ENCODE results near the gene GGA2. TPM values are rescaled to one million over a fixed set of nuclear protein-coding genes. Genes with fewer than 3 reads are reported as not detected.
"Not testable (repeated sequence)": the region's sequence is repeated elsewhere in the genome, so short reads cannot be mapped to it uniquely, and the experiment has no call there.

Gene GGA2
- total RNA-seq, 1 donor from 2014 or later = 180 TPM

- H3K9me3 ChIP-seq (ENCODE audit: low read depth) = no peaks in the 10 kb centered on the region
- no peaks in the 10 kb centered on the region for H3K27me3 ChIP-seq
- H3K79me2 ChIP-seq (ENCODE audit: low read depth) = no peaks in the 10 kb centered on the region
- no peak overlapping the region for H3K9ac ChIP-seq
- H2AFZ ChIP-seq (replicated peaks) = no peak overlapping the region
- no peaks in the 10 kb centered on the region for H3K9me3 Mint-ChIP-seq
- H3K4me1 ChIP-seq = no peaks in the 10 kb centered on the region
- H3K27ac Mint-ChIP-seq = no peak overlapping the region
- no peak overlapping the region for H3K4me3 Mint-ChIP-seq
- H3K4me1 Mint-ChIP-seq = no peaks in the 10 kb centered on the region
- TF ChIP-seq EZH2phosphoT487 (IDR thresholded peaks at IDR 0.05) (no peak), CTCF (IDR thresholded peaks at IDR 0.05) (no peak), EZH2 (IDR thresholded peaks at IDR 0.05) (no peak)
- H4K20me1 ChIP-seq (ENCODE audit: low read depth) = peaks cover 22% of the 10 kb centered on the region
- no peak overlapping the region for H3K27ac ChIP-seq
- no peak overlapping the region for H3K4me2 ChIP-seq
- H3K36me3 ChIP-seq = peaks cover 5% of the 10 kb centered on the region
- H3F3A ChIP-seq (ENCODE audit: low read depth) = peaks cover 29% of the 10 kb centered on the region
- H3K36me3 Mint-ChIP-seq = peaks cover 23% of the 10 kb centered on the region
- H3K27me3 Mint-ChIP-seq (ENCODE audit: insufficient read depth, low read depth) = peaks cover 2% of the 10 kb centered on the region
- DNase-seq (ENCODE audit: low spot score) = no peak
- H3K4me3 ChIP-seq = no peak overlapping the region
These were observed 44.0 kb downstream of the GGA2 start for GRCh38 chr16:23466162-23466885.

- no peak overlapping the region for H3K4me3 ChIP-seq
- Mint-ChIP-seq H3K4me3 (no peak overlapping the region), H3K27ac (no peak overlapping the region), H3K9me3 (no peaks in the 10 kb centered on the region), H3K4me1 (no peaks in the 10 kb centered on the region), H3K36me3 (peaks cover 22% of the 10 kb centered on the region), H3K27me3 (ENCODE audit: insufficient read depth, low read depth) (peaks cover 2% of the 10 kb centered on the region)
- no peaks in the 10 kb centered on the region for H3K9me3 ChIP-seq (ENCODE audit: low read depth)
- H3K27ac ChIP-seq = no peak overlapping the region
- H4K20me1 ChIP-seq (ENCODE audit: low read depth) = peaks cover 15% of the 10 kb centered on the region
- no peak overlapping the region for H3K9ac ChIP-seq
- TF ChIP-seq EZH2phosphoT487 (IDR thresholded peaks at IDR 0.05) = no peak
- TF ChIP-seq CTCF (IDR thresholded peaks at IDR 0.05) = no peak
- TF ChIP-seq EZH2 (IDR thresholded peaks at IDR 0.05) = no peak
- no peak overlapping the region for H2AFZ ChIP-seq (replicated peaks)
- no peaks in the 10 kb centered on the region for H3K27me3 ChIP-seq
- no peak overlapping the region for H3K4me2 ChIP-seq
- no peaks in the 10 kb centered on the region for H3K4me1 ChIP-seq
- peaks cover 33% of the 10 kb centered on the region for H3F3A ChIP-seq (ENCODE audit: low read depth)
- no peaks in the 10 kb centered on the region for H3K79me2 ChIP-seq (ENCODE audit: low read depth)
- H3K36me3 ChIP-seq = no peaks in the 10 kb centered on the region
- no peak for DNase-seq (ENCODE audit: low spot score)
These were observed 45.1 kb downstream of the GGA2 start for GRCh38 chr16:23465179-23465578.

- TF ChIP-seq EZH2phosphoT487 (IDR thresholded peaks at IDR 0.05) (no peak), EZH2 (IDR thresholded peaks at IDR 0.05) (no peak), CTCF (IDR thresholded peaks at IDR 0.05) (no peak)
- Mint-ChIP-seq H3K9me3 (no peaks in the 10 kb centered on the region), H3K4me3 (no peak overlapping the region), H3K36me3 (peaks cover 18% of the 10 kb centered on the region), H3K27me3 (ENCODE audit: insufficient read depth, low read depth) (peaks cover 2% of the 10 kb centered on the region), H3K4me1 (no peaks in the 10 kb centered on the region), H3K27ac (no peak overlapping the region)
- Histone ChIP-seq H2AFZ (replicated peaks) (no peak overlapping the region), H3K4me1 (no peaks in the 10 kb centered on the region), H3K4me3 (no peak overlapping the region), H3K4me2 (no peak overlapping the region), H3K27me3 (no peaks in the 10 kb centered on the region), H3K9me3 (ENCODE audit: low read depth) (no peaks in the 10 kb centered on the region), H4K20me1 (ENCODE audit: low read depth) (peaks cover 9% of the 10 kb centered on the region), H3F3A (ENCODE audit: low read depth) (peaks cover 29% of the 10 kb centered on the region), H3K9ac (no peak overlapping the region), H3K36me3 (no peaks in the 10 kb centered on the region), H3K79me2 (ENCODE audit: low read depth) (no peaks in the 10 kb centered on the region), H3K27ac (no peak overlapping the region)
- no peak for DNase-seq (ENCODE audit: low spot score)
These were observed 46.1 kb downstream of the GGA2 start for GRCh38 chr16:23464196-23464595.

GRCh38 chr16:23462994-23463393, 47.3 kb downstream of the GGA2 start:
- H3K4me3 ChIP-seq; H3K9ac ChIP-seq; H3K27me3 Mint-ChIP-seq (ENCODE audit: insufficient read depth, low read depth); H2AFZ ChIP-seq (replicated peaks); H3K9me3 Mint-ChIP-seq; H3K4me1 Mint-ChIP-seq; H4K20me1 ChIP-seq (ENCODE audit: low read depth); H3K4me2 ChIP-seq; H3K79me2 ChIP-seq (ENCODE audit: low read depth); H3K36me3 ChIP-seq; H3K27ac ChIP-seq; H3K9me3 ChIP-seq (ENCODE audit: low read depth); H3K27ac Mint-ChIP-seq; H3K4me3 Mint-ChIP-seq; H3K27me3 ChIP-seq; DNase-seq (ENCODE audit: low spot score); H3K4me1 ChIP-seq: not testable (repeated sequence)
- peaks cover 14% of the 10 kb centered on the region for H3K36me3 Mint-ChIP-seq
- H3F3A ChIP-seq (ENCODE audit: low read depth) = peaks cover 26% of the 10 kb centered on the region
